ENCODE results near the gene CFAP45. TPM values are rescaled to one million over a fixed set of nuclear protein-coding genes. Genes with fewer than 3 reads are reported as not detected.

CFAP45 gene
- polyA plus RNA-seq, 1 of the 3 experiments (the other 2 are of a cell fraction) = 0.74 TPM

DNA sequence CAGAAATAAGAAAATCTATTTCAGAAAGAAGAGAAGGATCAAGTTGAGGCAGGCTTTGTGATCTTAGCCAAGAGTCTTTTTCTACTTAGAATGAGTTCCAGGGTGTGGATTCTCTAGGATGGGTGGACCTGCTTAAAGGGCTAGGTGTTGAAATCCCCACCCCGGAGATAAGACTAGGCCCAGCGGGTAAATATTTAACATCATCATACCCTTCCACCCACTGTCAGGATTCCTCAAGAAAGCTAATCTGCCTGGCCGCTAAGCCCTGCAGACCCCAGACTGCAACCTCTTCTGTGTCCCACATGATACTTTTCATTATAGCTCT lies 39.7 kb upstream of the CFAP45 start (continued):
- no peak for TF ChIP-seq NFIC (IDR thresholded peaks at IDR 0.05; ENCODE audit: borderline replicate concordance)

DNA sequence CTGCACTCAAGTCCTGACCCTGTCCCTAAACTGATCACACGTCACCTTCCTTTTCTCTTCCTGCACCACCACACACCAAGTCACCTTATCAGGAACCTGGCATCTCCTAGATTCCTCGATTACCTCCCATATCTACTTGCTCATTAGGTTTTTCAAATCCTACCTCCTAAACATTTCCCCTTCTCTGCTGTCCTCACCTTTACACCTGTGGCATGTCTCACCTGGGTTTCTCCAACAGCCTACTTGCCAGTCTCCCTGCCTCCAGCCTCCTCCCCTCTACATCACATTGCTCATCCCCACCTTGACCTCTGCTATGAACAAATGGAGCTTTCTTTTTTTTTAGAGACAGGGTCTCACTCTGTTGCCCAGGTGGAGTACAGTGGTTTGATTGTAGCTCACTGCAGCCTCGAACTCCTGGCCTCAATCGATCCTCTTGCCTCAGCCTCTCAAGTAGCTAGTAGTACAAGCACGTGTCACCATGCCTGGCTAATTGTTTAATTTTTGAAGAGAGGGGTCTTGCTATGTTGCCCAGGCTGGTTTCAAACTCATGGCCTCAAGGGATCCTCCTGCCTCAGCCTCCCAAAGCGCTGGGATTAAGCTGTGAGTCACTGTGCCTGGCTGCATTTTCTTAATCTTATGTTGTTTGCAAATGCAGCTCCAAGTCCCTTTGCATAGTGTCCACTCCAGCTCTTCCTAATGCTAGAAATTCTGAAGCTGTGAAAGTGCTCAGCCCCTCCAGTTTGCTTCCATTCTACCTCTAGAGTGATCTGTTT lies 39.1 kb upstream of the CFAP45 start:
- WGBS (ENCODE audit: low lambda C conversion rate) = 65% methylated on average over 6 of the region's 6 CpGs
- H3F3A ChIP-seq (replicated peaks; ENCODE audit: insufficient read depth) = no peaks in the 10 kb centered on the region
- ChIA-PET CTCF (interaction anchor here (1.0 to 22.3 kb wide), 8 partner anchors 9 to 146 kb away, joined by 3 to 460 read pairs (median 3); no protein-coding TSS in a partner anchor), POLR2A (no interaction called here)
- H3K27me3 ChIP-seq (ENCODE audit: insufficient read depth) = no peaks in the 10 kb centered on the region
- TF ChIP-seq YY1 (IDR thresholded peaks at IDR 0.05; ENCODE audit: low read depth) (no peak), PBX3 (IDR thresholded peaks at IDR 0.05) (no peak), REST (IDR thresholded peaks at IDR 0.05; ENCODE audit: low read depth, low read length) (no peak), EP300 (IDR thresholded peaks at IDR 0.05; ENCODE audit: borderline replicate concordance in 1 of 2, low read depth in 1 of 2, low read length in 1 of 2) (no peak)
- no peak for DNase-seq
- H3K79me2 ChIP-seq (ENCODE audit: insufficient read depth) = no peaks in the 10 kb centered on the region
- no peak overlapping the region for H3K27ac ChIP-seq (ENCODE audit: low read depth in 2 of 2, low read length in 1 of 2)
- H2AFZ ChIP-seq (ENCODE audit: low read depth) = no peak overlapping the region
- no peak overlapping the region for H3K9ac ChIP-seq
- H3K36me3 ChIP-seq (replicated peaks in 1 of 2; ENCODE audit: control insufficient read depth in 1 of 2, insufficient read depth in 2 of 2, low read length in 1 of 2) = no peaks in the 10 kb centered on the region
- H3K9me2 ChIP-seq = no peaks in the 10 kb centered on the region
- no peaks in the 10 kb centered on the region for H4K20me1 ChIP-seq (ENCODE audit: insufficient read depth)
- peaks cover 0 to 25% of the 10 kb centered on the region in 2 experiments; a peak in 1 of 4 replicates for H3K4me1 ChIP-seq (ENCODE audit: control insufficient read depth in 1 of 2, insufficient read depth in 2 of 2, low read depth in 1 of 2, low read length in 1 of 2)
- H3K4me3 ChIP-seq (ENCODE audit: low read depth in 2 of 2, low read length in 1 of 2) = no peak overlapping the region
- no peak overlapping the region for H3K4me2 ChIP-seq
- H3K9me3 ChIP-seq = no peaks in the 10 kb centered on the region

DNA sequence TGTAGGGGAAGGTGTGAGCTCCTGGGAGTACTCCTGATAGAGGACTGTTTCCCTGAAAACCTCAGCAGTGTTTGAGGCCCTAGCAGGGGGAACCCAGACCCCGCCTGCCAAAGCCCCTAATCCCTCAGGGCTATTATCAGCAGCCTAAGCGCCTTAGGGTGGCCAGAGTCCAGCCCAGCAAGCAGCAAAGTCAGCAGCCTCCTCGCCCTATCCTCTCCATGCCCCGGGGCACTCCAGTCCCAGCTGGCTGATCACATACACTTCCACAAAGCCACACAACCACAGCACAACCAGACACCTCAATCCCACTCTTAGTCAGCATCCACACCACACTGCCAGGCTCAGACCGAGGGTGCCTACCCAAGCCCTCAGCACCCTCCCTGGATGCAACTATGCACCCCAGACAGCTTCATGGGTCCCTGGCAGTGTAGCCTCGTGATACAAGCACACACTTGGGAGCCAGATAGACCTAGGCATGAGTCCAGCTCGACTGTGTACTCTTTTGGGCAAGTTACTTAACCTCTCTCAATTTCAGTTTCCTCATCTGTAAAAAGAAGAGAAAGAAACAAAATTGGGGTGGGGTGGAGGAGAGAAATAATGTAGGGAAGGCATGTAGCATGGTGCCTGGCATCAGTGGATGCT lies 38.4 kb upstream of the CFAP45 start:
- Histone ChIP-seq H4K20me1 (ENCODE audit: insufficient read depth) (no peaks in the 10 kb centered on the region), H3K27me3 (ENCODE audit: insufficient read depth) (no peaks in the 10 kb centered on the region), H3K9ac (no peak overlapping the region), H2AFZ (ENCODE audit: low read depth) (no peak overlapping the region), H3K9me3 (no peaks in the 10 kb centered on the region), H3K4me1 (ENCODE audit: control insufficient read depth in 1 of 2, insufficient read depth in 2 of 2, low read depth in 1 of 2, low read length in 1 of 2) (peaks cover 0 to 17% of the 10 kb centered on the region in 2 experiments; a peak in 1 of 4 replicates), H3K9me2 (no peaks in the 10 kb centered on the region), H3K27ac (ENCODE audit: low read depth in 2 of 2, low read length in 1 of 2) (no peak overlapping the region), H3K4me2 (no peak overlapping the region), H3F3A (replicated peaks; ENCODE audit: insufficient read depth) (no peaks in the 10 kb centered on the region), H3K36me3 (replicated peaks in 1 of 2; ENCODE audit: control insufficient read depth in 1 of 2, insufficient read depth in 2 of 2, low read length in 1 of 2) (no peaks in the 10 kb centered on the region), H3K4me3 (ENCODE audit: low read depth in 2 of 2, low read length in 1 of 2) (no peak overlapping the region), H3K79me2 (ENCODE audit: insufficient read depth) (no peaks in the 10 kb centered on the region)
- ChIA-PET POLR2A (no interaction called here), CTCF (interaction anchor here (1.0 to 22.3 kb wide), 6 partner anchors 17 to 147 kb away, joined by 3 to 460 read pairs (median 5); no protein-coding TSS in a partner anchor)
- WGBS (ENCODE audit: low lambda C conversion rate) = 53% methylated on average over 5 of the region's 7 CpGs
- DNase-seq = no peak
- TF ChIP-seq MEF2A (IDR thresholded peaks at IDR 0.05; ENCODE audit: borderline replicate concordance, low read depth) = no peak
- TF ChIP-seq RCOR1 (IDR thresholded peaks at IDR 0.05; ENCODE audit: low read length) = no peak
- no peak for TF ChIP-seq GATA2 (CRISPR knock-in tag; IDR thresholded peaks at IDR 0.05)
- TF ChIP-seq, protein P1, sequence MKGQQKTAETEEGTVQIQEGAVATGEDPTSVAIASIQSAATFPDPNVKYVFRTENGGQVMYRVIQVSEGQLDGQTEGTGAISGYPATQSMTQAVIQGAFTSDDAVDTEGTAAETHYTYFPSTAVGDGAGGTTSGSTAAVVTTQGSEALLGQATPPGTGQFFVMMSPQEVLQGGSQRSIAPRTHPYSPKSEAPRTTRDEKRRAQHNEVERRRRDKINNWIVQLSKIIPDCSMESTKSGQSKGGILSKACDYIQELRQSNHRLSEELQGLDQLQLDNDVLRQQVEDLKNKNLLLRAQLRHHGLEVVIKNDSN (IDR thresholded peaks at IDR 0.05; ENCODE audit: borderline replicate concordance, low read depth) = no peak
- no peak for TF ChIP-seq FOXJ3 (CRISPR knock-in tag; IDR thresholded peaks at IDR 0.05)
- no peak for TF ChIP-seq CTCF (IDR thresholded peaks at IDR 0.05)
- TF ChIP-seq EZH2phosphoT487 (IDR thresholded peaks at IDR 0.05; ENCODE audit: borderline replicate concordance, low read depth) = no peak

Measured in SK-N-SH (cell line).